ENCODE data around the gene RAVER2.

Gene RAVER2

DNA sequence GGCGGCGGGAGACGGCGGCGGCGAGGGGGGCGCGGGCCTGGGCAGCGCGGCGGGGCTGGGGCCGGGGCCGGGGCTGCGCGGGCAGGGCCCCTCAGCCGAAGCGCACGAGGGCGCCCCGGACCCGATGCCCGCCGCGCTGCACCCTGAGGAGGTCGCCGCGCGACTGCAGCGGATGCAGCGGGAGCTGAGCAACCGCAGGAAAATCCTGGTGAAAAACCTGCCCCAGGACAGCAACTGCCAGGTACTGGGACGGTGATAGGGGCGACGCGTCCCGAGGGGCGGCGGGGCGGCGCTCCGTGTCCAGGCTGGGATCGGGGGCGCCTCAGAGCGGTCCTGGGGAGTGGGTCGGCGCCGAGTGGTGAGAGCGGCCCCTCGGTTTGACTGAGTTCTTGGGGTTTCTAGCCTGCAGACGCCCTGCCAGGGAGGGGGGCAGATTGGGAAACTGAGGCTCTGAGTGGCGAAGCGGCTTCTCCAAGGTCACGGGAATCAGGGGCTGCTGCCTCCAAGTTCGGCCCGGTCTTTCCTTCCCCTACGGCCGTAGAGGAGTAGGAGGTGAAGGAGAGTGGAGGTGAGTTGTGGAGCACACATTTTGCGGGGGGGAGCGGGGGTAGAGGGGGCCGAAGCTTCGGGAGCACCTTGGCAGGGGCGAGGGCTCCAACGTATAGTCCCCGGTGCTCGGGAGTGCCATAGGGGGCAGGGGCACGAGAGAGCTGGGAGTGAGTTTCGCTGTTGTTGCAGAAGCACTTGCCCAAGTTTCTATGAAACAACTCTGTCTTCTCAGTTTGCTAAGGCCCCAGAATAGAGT lies 508 bp downstream of the RAVER2 start:
- Histone ChIP-seq H3K4me2 (ENCODE audit: low read length) (peak overlapping the region; percentile 93), H3K9ac (ENCODE audit: low read length) (peak overlapping the region; percentile 88), H3K9me3 (ENCODE audit: insufficient read depth, low read length) (no peaks in the 10 kb centered on the region), H3K27ac (ENCODE audit: low read length) (peak overlapping the region; percentile 74), H3K27me3 (ENCODE audit: low read depth, low read length) (no peaks in the 10 kb centered on the region), H4K20me1 (ENCODE audit: insufficient read depth, low read length) (no peaks in the 10 kb centered on the region), H3K79me2 (ENCODE audit: low read length) (peaks cover 28% of the 10 kb centered on the region), H3K36me3 (replicated peaks; ENCODE audit: low read depth, low read length) (no peaks in the 10 kb centered on the region), H3K4me1 (ENCODE audit: low read length) (peaks cover 15% of the 10 kb centered on the region), H2AFZ (ENCODE audit: low read depth, low read length) (peak overlapping the region; percentile 75), H3K4me3 (ENCODE audit: low read length) (peak overlapping the region; percentile 99)
- no peak for TF ChIP-seq EZH2phosphoT487 (IDR thresholded peaks at IDR 0.05; ENCODE audit: low read depth)
- TF ChIP-seq, protein P1, sequence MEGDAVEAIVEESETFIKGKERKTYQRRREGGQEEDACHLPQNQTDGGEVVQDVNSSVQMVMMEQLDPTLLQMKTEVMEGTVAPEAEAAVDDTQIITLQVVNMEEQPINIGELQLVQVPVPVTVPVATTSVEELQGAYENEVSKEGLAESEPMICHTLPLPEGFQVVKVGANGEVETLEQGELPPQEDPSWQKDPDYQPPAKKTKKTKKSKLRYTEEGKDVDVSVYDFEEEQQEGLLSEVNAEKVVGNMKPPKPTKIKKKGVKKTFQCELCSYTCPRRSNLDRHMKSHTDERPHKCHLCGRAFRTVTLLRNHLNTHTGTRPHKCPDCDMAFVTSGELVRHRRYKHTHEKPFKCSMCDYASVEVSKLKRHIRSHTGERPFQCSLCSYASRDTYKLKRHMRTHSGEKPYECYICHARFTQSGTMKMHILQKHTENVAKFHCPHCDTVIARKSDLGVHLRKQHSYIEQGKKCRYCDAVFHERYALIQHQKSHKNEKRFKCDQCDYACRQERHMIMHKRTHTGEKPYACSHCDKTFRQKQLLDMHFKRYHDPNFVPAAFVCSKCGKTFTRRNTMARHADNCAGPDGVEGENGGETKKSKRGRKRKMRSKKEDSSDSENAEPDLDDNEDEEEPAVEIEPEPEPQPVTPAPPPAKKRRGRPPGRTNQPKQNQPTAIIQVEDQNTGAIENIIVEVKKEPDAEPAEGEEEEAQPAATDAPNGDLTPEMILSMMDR (IDR thresholded peaks at IDR 0.05; ENCODE audit: low read depth, low read length): no peak

DNA sequence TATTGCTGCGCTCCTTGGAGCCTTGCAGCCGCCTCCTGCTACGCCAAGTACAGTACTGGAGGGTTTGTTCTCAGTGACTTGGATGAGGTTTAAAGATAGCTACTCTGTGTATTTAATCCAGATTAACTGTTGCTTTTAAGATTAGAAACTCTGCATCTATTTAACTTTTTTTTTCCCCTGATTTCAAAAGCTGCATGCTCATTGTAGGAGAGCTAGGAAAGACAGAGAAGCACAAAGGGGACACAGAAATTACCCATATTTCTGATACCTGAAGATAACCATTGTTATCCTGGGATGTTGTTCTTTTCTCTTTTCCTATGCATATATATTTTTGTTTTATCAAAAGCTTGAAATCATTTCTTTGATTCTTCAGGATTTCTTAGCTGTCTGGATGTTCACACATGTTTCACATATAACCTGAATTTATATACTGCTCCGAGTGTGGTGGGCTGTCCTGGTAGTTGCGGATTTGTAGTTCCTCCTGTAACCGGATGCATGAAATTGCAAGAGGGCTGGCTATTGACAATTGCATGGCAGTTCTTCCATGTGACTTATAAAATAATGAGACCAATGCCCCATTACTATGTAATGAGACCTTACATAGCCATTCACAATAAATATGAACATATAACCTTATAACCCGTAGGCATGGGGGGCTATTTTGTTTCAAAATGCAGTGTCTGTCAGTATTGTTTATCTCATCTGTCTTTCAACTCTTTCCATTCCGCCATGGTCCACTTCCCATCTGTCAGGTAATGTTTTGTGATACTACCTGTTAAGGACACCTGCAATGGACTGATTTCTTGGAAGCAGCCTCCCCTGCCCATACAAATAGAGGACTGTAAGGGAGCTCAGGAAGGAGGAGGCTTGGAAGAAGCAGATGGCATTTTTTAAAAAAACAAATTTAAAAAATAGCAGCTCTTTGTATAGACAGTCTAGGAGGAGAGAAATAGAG lies 1.4 kb downstream of the RAVER2 start:
- no peak for TF ChIP-seq EZH2phosphoT487 (IDR thresholded peaks at IDR 0.05; ENCODE audit: low read depth)
- TF ChIP-seq, protein P1 (IDR thresholded peaks at IDR 0.05; ENCODE audit: low read depth, low read length): no peak
- Histone ChIP-seq H3K4me3 (ENCODE audit: low read length) (peak overlapping the region; percentile 99), H3K36me3 (replicated peaks; ENCODE audit: low read depth, low read length) (no peaks in the 10 kb centered on the region), H3K4me2 (ENCODE audit: low read length) (peak overlapping the region; percentile 93), H3K27ac (ENCODE audit: low read length) (peak overlapping the region; percentile 74), H3K4me1 (ENCODE audit: low read length) (peaks cover 18% of the 10 kb centered on the region), H3K79me2 (ENCODE audit: low read length) (peaks cover 36% of the 10 kb centered on the region), H3K9me3 (ENCODE audit: insufficient read depth, low read length) (no peaks in the 10 kb centered on the region), H2AFZ (ENCODE audit: low read depth, low read length) (peak overlapping the region; percentile 75), H3K27me3 (ENCODE audit: low read depth, low read length) (no peaks in the 10 kb centered on the region), H4K20me1 (ENCODE audit: insufficient read depth, low read length) (no peaks in the 10 kb centered on the region), H3K9ac (ENCODE audit: low read length) (peak overlapping the region; percentile 88)

DNA sequence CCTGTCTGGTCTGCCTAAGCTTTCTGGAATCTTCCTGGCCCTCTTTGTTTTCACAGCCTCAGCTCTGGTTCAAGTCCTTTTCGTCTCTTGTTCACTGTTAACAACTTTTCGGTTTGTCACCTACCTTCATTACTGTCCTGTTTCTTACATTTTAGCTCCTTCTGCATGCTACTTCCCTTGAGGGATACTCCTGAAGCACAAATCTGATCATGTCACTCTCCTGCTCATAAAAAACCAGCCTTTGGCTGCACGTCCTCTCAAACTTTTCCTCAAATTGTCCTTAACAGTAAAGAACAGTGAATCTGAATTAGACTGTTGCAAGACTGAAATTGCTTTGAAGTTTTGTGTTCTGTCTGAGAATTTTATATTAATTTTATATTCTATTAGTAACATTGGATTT lies 3.3 kb downstream of the RAVER2 start:
- Histone ChIP-seq H3K4me3 (ENCODE audit: low read length) (no peak overlapping the region), H3K9me3 (ENCODE audit: insufficient read depth, low read length) (no peaks in the 10 kb centered on the region), H3K36me3 (replicated peaks; ENCODE audit: low read depth, low read length) (no peaks in the 10 kb centered on the region), H3K79me2 (ENCODE audit: low read length) (peaks cover 46% of the 10 kb centered on the region), H3K4me2 (ENCODE audit: low read length) (no peak overlapping the region), H3K4me1 (ENCODE audit: low read length) (peaks cover 36% of the 10 kb centered on the region), H3K9ac (ENCODE audit: low read length) (no peak overlapping the region), H3K27me3 (ENCODE audit: low read depth, low read length) (no peaks in the 10 kb centered on the region), H4K20me1 (ENCODE audit: insufficient read depth, low read length) (no peaks in the 10 kb centered on the region), H2AFZ (ENCODE audit: low read depth, low read length) (no peak overlapping the region), H3K27ac (ENCODE audit: low read length) (no peak overlapping the region)
- TF ChIP-seq EZH2phosphoT487 (IDR thresholded peaks at IDR 0.05; ENCODE audit: low read depth): no peak
- TF ChIP-seq, protein P1 (IDR thresholded peaks at IDR 0.05; ENCODE audit: low read depth, low read length): no peak

DNA sequence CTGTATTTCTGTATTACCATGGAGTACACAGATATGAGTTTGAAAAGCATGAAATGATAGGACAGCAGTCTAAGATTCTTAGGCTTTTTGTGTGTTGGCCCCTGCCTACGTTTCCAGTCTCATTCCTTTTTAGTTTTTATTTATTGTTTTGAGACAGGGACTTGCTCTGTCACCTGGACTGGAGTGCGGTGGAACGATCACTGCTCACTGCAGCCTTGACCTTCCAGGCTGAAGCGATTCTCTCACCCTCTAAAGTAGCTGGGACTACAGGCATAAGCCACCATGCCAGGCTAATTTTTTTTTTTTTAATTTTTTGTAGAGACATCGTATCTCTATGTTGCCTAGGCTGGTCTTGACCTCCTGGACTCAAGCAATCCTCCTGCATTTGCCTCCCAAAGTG lies 3.8 kb downstream of the RAVER2 start:
- no peak for TF ChIP-seq EZH2phosphoT487 (IDR thresholded peaks at IDR 0.05; ENCODE audit: low read depth)
- TF ChIP-seq, protein P1 (IDR thresholded peaks at IDR 0.05; ENCODE audit: low read depth, low read length): no peak
- Histone ChIP-seq H2AFZ (ENCODE audit: low read depth, low read length) (no peak overlapping the region), H3K79me2 (ENCODE audit: low read length) (peaks cover 46% of the 10 kb centered on the region), H3K4me3 (ENCODE audit: low read length) (no peak overlapping the region), H4K20me1 (ENCODE audit: insufficient read depth, low read length) (no peaks in the 10 kb centered on the region), H3K9me3 (ENCODE audit: insufficient read depth, low read length) (no peaks in the 10 kb centered on the region), H3K4me2 (ENCODE audit: low read length) (no peak overlapping the region), H3K9ac (ENCODE audit: low read length) (no peak overlapping the region), H3K4me1 (ENCODE audit: low read length) (peaks cover 32% of the 10 kb centered on the region), H3K27me3 (ENCODE audit: low read depth, low read length) (no peaks in the 10 kb centered on the region), H3K36me3 (replicated peaks; ENCODE audit: low read depth, low read length) (no peaks in the 10 kb centered on the region), H3K27ac (ENCODE audit: low read length) (no peak overlapping the region)
